ENCODE data around the gene ST3GAL2.

GRCh38 chr16:70474320-70475053, 35.6 kb upstream of the ST3GAL2 start:
- no peak for TF ChIP-seq CTCF (IDR thresholded peaks at IDR 0.05; ENCODE audit: extremely low read depth in 1 of 2, insufficient read depth in 1 of 2, low read depth in 1 of 2, low read length in 2 of 2)
- no peak for TF ChIP-seq POLR2A (IDR thresholded peaks at IDR 0.05; ENCODE audit: low read depth, low read length)
- TF ChIP-seq EZH2 (IDR thresholded peaks at IDR 0.05; ENCODE audit: borderline replicate concordance, low read depth, low read length, severe bottlenecking), result no peak
- no peak for TF ChIP-seq POLR2AphosphoS5 (IDR thresholded peaks at IDR 0.05; ENCODE audit: insufficient read depth, low read depth, low read length)
- TF ChIP-seq, protein P1, sequence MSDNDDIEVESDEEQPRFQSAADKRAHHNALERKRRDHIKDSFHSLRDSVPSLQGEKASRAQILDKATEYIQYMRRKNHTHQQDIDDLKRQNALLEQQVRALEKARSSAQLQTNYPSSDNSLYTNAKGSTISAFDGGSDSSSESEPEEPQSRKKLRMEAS (IDR thresholded peaks at IDR 0.05; ENCODE audit: insufficient read depth, insufficient read length), result no peak

All from endothelial cell of umbilical vein (primary cell).